HL-60 (cell line): ENCODE measurements around the gene NPY4R2.
"Not testable (repeated sequence)": the region's sequence is repeated elsewhere in the genome, so short reads cannot be mapped to it uniquely, and the experiment has no call there.

Experiments
- CTCF ChIP-seq: IDR thresholded peaks from one replicate; pipeline ENCODE4 v1.5.1; 2011; ENCODE audit warnings: low read length, control low read depth, inconsistent platforms; ENCODE audit not compliant: insufficient read depth
- REST ChIP-seq: IDR thresholded peaks from 2 replicates; pipeline ENCODE4 v1.6.1; 2012; ENCODE audit warnings: low read depth; ENCODE audit not compliant: insufficient replicate concordance

- not testable (repeated sequence) for TF ChIP-seq REST, CTCF
Observed at GRCh38 chr10:47968988-47969387, 50.5 kb downstream of the NPY4R2 start.
